HG02870 (cell line): ENCODE measurements around the gene CHAF1A.
A peak's percentile ranks its signal among the peaks of the same experiment; 100 is the strongest.

Source experiments
- ATAC-seq: cut with Tn5 transposase; IDR thresholded peaks from one replicate; pipeline ENCODE4 v1.9.1; 2021; ENCODE audit warnings: mild to moderate bottlenecking, moderate library complexity; ENCODE audit not compliant: unreplicated experiment

CHAF1A gene

DNA sequence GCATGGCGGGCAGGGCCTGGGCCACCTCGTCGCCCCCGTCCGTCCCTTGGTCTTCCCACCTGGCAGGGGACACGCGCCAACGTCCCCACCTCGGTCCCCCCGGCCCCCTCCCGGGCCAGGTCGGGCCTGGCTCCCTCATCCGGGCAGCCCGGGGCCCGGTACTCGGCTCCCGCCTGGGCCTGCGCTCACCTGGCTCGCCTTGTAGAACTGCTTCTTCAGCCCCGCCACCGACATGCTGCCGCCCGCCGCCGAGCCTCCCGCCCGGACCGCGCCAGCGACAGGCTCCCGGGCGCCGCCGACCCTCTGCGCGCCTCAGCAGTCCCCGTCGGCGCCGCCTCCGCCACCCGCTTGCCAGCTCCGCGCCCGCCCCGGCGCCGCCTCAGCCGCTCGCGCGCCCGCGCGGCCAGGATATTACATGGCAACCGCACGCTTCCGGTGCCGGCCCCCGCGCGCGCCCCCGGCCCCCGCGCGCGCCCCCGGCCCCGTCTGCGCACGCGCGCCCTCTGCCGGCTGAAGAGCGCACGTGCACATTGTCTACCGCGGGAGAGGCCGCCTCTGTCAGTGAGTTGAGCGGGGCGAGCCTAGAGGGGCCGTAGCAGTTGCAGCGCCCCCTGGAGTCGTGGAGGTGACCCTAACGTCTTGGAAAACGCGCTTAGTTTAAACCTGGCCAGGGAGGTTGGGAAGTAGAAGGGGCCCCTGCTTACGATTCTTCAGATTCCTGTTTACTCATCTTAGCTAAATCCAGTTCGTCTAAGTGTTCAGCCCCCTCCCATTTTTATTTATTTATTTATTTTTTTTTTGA is 2.1 kb upstream of the CHAF1A start, which contains the start of gene SH3GL1:
SH3GL1 (minus strand) TSS at position 413 of the 802 bp plus-strand sequence; CDS start at position 234, 179 bp downstream.
- peak; percentile 41 for ATAC-seq

DNA sequence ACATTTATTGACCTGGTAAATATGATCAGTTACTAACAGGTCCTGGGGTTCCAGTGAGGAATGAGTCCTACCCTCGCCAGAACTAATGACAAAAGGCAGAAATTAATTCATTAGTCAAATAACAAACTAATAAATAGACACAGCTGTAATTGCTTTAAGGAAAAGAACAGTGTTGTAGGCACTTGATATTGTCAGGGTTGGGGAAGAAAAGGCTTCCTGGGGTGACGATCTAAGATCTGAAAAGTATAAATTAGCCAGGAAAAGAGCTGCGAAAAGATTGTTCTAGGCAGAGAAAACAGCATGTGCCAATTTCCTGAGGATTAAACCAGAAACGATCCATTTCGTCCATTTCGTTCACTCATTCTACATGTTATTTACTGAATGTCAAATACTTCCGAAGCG is 670 bp upstream of the CHAF1A start:
- ATAC-seq = no peak

DNA sequence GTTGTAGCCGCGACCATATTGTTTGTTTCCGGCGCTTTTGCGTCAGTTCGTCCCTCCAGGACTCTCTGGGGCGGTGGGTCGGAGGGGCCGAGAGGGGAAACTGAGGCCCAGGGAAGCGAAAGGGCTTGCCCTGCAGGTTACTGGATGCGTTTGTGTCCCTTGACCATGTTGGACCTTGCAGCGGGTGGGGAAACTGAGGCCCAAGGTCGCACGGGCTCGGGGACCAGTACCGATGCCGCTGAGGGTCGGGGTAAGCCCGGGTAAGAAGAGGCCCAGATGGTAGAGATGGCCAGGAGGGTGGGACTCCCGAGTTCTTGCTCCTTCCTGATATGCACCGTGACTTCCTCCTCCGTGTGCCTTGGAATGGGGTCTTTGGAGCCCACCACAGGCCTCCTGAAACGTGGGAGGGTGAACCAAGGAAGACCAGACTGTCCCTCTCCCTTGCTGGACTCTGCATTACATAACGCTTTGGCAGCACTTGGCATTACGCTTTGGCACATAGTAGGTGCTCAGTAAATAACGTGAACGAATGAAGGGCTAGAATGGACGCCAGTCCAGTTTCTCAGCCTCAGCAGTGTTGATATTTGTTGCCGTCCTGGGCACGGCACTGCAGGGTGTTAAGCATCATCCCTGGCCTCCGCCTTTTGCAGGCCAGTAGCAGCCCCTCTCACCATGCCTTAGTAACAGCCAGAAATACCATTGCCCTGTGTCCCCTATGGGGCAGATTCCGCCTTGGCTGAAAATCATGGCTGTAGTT is 743 bp downstream of the CHAF1A start:
- ATAC-seq = no peak

DNA sequence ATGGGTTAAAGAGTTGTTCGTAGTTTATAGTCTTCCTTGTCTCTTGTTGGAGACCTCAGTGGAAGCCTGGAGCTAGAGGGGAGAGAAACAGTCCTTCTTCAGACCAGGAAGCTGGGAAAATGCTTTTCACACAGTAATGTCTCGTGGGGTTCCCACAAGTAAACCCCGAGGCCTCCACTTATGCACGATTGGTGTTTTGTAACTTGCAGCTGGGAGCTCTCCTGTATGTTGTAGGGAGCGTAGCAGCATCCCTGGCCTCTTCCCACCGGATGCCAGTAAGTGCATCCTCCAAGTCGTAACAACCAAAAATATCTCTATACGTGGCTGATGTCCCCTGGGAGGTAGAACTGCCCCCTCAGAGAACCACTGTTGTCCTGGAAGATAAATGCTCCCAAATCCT is 3.5 kb downstream of the CHAF1A start:
- no peak for ATAC-seq

DNA sequence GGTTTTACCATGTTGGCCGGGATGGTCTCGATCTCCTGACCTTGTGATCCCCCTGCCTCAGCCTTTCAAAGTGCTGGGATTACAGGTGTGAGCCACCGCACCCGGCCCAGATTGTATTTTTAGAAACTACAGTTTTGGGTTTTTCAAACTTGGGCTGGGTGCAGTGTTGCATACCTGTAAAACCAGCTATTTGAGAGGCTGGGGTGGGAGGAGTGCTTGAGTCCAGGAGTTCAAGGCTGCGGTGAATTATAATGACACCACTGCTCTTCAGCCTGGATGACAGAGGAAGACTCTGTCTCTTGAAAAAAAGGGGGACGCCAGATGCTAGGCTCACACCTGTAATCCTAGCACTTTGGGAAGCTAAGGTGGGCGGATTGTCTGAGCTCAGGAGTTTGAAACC is 4.2 kb downstream of the CHAF1A start:
- ATAC-seq = no peak

DNA sequence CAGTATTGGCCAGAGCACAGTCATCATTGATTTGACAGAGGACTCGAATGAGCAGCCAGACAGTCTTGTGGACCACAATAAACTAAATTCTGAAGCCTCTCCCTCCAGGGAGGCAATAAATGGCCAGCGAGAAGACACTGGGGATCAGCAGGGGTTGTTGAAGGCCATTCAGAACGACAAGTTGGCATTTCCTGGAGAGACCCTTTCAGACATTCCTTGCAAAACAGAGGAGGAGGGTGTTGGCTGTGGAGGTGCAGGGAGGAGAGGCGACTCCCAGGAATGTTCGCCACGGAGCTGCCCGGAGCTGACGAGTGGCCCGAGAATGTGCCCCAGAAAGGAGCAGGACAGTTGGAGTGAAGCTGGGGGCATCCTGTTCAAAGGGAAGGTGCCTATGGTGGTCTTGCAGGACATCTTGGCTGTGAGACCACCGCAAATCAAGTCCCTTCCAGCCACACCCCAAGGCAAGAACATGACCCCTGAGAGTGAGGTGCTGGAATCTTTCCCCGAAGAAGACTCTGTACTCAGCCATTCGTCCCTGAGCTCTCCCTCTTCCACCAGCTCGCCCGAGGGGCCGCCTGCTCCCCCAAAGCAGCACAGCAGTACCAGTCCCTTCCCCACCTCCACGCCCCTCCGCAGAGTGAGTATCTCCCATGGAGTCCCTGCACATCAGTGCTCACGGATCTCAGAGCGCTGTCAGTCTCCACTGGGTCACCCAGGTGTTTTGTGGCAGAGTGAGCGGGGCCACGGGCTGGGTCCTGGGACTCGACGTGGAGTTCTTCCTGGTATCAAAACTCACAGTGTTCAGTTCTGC is 6.9 kb downstream of the CHAF1A start:
- ATAC-seq = no peak

DNA sequence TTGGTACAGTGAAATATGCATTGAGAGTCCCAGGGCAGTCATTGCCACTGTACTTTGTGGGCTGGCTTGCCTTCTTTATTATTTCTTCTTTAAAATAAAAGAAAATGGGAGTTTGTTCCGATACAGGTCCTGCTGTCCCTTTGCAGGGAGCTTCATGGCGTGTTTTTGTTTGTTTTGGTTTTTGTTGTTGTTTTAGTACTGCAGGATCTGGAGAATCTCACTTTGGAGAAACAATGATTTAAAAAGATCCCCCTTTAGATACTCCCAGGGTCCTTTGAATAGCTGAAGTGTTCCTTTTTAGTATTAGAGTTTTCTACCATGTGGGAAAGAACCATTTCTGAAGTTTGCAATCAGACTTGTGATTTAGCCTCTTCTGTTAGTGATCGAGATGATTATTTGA is 11.1 kb downstream of the CHAF1A start:
- no peak for ATAC-seq

DNA sequence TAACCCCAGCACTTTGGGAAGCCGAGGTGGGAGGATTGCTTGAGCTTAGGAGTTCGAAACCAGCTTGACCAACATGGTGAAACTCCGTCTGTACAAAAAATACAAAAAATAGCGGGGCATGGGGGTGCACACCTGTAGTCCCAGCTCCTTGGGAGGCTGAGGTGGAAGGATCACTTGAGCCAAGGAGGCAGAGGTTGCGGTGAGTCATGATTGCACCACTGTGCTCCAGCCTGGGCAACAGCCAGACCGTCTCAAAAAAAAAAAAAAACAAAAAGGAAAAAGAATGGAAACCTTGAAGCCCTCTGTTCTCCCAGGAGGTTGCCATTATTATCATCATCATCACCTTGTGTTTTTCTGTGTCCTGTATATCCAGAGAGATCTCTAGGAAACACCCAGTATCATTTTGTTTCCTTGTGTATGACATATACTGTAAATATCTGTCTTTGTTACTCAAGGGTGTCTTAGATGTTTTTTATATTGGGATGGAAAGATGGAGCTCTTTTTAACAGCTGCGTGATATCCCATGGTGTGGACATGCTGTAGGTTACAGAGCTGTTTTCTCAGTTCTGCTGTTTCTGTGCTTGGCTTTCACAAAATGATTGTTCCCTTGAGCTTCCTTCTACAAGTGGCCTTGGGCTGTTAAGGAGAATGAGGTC is 11.8 kb downstream of the CHAF1A start:
- no peak for ATAC-seq

DNA sequence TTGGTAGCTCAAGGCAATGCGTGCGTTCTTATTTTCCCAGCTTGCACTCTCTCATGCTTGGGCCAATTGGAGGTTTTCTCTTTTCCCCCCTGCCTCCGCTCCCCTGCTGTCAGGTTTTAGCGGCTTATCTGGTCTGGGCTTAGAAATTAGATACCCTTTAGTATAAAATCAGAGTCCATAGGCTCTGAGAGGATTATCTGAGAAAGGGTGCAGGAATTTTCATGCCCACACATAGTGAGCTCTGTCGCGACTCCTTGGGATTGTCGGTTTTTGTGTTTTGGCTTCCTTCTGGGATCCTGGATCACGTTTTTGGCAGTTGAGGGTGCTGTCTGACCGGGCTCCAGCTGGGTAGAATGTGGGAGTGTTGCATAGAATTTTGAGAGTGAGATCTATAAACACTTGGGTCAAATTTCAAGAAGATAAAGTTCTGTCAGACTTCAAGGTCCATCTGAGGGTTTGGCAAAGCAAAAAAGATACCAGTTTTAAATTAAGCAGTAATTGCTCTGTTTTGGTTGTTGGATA is 12.4 kb downstream of the CHAF1A start:
- ATAC-seq = no peak

DNA sequence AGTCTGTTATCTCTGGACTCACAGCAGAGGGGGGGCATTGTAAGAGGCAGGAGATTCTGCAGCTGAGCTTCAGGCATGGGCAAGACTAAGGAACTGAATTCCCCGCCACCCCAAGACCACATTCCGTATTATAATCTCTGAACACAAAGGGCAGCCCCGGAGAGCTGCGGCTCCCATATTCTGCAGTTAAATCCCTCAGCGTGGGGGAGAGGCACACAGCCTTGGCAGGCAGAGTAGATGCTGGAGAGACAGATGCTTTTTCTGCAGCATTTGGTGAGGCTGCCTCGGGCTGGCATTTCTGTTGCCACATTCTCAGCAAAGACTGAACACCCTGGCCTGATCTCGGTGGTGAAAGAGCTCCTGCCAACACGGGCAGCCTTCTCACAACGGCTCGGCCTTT is 12.9 kb downstream of the CHAF1A start:
- ATAC-seq = no peak

DNA sequence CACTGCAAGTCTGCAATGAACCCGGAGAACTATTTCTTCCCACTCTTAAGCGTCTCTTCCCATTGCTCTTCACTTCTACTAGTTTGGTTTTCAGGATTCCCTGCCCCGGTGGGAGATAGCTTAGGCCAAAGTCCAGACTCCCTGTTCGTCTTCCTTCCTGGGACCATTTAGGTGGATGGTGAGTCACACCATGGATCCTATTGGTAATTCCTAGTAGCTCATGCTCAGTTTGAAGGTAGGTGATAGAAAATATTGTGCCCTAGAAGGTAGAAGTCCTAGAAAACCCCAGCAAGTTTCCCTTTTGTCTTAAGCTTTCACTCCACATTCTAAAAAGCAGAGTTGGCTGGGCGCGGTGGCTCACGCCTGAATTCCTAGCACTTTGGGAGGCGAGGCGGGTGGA is 13.8 kb downstream of the CHAF1A start:
- no peak for ATAC-seq

DNA sequence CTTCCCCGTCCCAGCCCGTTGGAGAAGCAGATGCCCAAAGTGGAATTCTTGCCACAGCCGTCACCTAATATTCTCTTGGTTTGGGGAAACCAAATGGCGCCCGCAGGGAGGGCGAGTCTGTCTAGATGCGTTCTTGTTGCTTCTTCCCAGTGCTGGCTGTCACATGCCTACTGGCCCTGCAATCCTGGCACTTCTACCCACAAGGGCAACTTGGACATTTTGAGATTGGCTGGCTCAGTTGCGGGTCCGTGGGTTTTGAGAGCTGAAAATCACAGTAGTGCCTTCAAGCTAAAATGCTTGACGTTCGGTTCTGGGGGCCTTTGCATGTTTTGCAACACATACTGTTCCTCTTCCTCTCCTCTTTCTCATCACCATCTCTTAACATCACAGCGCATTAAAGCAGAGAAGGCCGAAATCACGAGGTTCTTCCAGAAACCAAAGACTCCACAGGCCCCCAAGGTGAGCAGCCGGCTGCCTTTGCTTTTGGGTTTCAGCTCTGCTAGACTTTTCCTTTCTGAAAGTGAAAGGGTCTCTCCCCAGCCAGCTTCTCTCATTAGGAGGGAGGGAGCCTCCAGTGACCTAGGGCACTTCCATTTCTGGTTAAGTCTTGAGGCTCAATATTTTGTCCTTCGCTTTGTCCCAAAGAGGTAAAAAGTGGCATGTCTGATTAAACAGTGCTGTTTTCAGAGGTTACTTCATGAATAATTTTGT is 21.1 kb downstream of the CHAF1A start:
- no peak for ATAC-seq

DNA sequence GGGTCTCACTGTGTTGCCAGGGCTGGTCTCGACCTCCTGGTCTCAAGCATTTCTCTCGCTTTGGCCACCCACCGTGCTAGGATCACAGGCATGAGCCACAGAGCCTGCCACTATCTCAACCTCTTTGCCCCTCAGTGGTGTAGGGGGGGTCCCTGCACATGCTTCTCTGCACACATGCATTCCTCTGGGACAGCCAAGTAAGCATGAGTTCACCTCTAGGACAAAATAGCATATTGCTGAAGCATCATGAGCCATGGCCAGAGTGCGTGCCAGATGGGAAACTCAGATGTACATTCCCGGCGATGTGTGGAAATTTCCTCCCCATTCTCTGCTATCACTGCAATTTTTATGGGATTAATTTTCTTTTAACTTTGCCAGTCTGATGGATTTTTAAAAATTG is 23.1 kb downstream of the CHAF1A start:
- no peak for ATAC-seq

DNA sequence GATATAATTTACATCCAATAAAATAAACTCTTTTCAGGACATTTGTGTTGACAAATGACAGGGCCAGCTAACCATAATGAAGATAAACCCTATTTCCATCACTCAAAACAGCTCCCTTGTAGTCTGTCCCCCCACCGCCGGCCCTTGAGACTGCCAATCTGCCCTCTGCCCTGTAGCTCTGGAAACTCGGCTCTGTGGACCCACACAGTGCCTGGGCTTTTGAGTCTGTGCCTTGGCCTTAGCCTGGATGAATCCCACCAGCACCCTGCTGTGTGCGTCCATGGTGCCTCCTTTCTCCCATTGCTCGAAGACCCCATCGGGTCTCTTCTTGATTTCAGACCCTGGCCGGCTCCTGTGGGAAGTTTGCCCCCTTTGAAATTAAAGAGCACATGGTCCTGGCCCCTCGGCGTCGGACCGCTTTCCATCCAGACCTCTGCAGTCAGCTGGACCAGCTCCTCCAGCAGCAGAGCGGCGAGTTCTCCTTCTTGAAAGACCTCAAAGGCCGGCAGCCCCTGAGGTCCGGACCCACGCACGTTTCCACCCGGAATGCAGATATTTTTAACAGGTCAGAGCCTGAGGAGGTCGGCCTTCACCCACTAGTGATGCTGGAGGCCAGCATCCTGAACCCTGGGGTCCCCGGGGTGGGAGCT is 26.0 kb downstream of the CHAF1A start:
- ATAC-seq = no peak

DNA sequence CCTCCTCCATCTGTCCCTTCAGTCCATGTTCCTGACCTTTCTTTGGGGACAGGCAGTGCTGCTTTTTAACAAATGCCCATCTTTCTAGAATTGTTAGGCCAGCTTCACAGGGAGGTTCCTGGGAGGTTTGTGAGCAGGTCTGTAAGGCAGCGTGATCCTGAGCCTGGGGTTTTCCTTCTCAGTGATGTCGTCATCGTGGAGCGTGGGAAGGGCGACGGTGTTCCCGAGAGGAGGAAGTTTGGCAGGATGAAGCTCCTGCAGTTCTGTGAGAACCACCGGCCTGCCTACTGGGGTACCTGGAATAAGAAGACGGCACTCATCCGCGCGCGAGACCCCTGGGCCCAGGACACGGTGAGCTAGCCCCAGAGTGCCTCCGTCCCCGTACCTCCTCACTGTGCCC is 26.8 kb downstream of the CHAF1A start:
- ATAC-seq = no peak

DNA sequence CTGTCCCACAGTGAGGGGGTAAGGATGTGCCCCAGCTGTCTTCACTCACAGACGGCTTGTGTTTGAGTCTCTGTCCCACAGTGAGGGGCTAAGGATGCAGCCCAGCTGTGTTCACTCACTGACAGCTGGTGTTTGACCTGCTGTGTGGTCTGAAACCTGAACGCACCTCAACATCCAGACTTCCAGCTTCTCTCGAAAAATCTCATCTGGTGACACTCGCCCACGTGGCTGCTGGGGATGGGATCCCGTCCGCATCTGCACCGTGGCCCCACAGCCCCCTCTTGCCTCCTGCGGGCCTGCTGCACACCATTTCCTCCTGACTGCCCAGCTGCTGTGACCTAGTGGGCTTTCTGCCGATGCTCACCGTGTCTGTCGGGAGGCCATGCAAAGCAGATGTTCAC is 27.3 kb downstream of the CHAF1A start:
- ATAC-seq = no peak

DNA sequence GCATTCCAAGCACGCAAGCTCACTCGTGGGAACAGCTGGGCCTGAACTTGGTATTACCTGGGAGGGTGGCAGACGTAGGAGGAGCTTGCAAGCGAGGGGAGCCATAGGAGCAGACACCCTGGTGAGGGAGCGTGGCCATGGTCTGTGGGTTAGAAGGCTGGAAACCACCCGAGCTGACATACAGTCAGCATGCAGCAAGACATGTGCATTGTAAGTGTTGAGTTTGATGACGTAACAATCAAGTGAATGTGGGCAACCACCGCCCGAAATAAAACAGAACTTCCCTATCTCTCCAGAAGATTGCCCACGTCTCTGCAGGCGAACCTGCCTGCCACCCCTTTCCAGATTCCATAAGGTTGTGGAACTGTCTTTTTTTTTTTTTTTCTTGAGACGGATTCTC is 28.3 kb downstream of the CHAF1A start:
- no peak for ATAC-seq

DNA sequence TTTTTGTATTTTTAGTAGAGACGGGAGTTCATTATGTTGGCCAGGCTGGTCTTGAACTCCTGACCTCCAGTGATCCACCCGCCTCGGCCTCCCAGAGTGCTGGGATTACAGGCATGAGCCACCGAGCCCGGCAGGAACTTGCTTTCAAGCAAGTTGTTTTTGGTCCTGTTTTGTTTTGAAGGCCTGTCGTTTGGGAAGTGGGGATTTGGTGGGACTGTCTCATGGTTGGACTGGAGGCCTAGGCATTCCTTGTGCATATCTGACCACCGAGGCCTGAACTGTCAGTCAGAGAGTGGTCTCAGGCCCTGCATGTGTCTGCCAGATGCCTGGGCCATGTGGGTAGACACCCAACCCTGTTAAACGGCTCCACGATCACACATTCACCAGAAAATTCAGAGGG is 28.9 kb downstream of the CHAF1A start:
- ATAC-seq = no peak

DNA sequence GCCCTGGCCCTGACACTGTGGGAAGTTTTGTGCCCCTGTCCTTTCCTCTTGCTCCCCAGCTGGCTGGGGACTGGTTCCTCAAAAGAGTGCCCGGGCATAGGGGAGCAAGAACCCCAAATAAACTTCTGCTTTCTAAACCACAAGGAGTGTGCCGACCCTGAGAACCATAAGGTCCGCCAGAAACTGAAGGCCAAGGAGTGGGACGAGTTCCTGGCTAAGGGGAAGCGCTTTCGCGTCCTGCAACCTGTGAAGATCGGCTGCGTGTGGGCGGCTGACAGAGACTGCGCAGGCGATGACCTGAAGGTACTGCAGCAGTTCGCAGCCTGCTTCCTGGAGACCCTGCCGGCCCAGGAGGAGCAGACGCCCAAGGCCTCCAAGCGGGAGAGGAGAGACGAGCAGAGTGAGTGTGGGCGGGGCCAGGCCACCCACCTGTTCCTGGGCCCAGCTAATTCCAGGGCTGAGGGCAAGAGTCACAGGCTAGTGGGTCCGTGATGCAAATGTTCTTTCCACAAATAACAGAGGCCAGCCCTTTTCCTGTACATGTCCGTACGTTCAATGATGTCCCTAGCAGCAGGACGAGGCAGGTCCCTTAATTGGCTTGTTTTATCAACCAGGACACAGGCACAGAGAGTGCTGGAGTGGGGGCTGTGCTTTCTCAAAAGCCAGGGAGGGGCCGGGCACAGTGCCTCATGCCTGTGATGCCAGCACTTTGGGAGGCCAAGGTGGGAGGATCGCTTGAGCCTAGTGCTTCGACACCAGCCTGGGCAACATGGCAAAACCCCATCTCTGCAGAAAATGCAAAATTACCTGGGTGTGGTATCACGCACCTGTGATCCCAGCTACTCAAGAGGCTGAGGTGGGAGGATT is 29.6 kb downstream of the CHAF1A start:
- ATAC-seq = no peak
